HEK293T (cell line): ENCODE measurements around the gene NET1.

ENCODE experiments used
- CTCF ChIA-PET: fragments of 350-600 bp; formaldehyde crosslinking; extraction: SDS; loops from one replicate; lab custom pipeline; 2021; ENCODE audit warnings: antibody characterized with exemption, inconsistent platforms; lab: Yijun Ruan, JAX
- POLR2A ChIA-PET: fragments of 350-600 bp; formaldehyde crosslinking; extraction: SDS; loops from one replicate; lab custom pipeline; 2020; ENCODE audit warnings: antibody characterized with exemption, inconsistent platforms; lab: Yijun Ruan, JAX
- DNase-seq: peaks from one replicate; pipeline ENCODE4 v3.0.0; 2012; ENCODE audit warnings: mixed read lengths; ENCODE audit errors: extremely low spot score
- ARNT ChIP-seq: fragments of 450-650 bp; IDR thresholded peaks from 2 replicates; pipeline ENCODE4 v1.6.1; 2017; ENCODE audit warnings: mild to moderate bottlenecking
- BHLHE40 ChIP-seq: fragments of 450-650 bp; IDR thresholded peaks from 2 replicates; pipeline ENCODE4 v1.6.1; 2016; ENCODE audit warnings: mild to moderate bottlenecking, moderate library complexity, borderline replicate concordance
- CTBP1 ChIP-seq: fragments of 450-650 bp; IDR thresholded peaks from 2 replicates; pipeline ENCODE4 v1.6.1; 2016; ENCODE audit warnings: borderline replicate concordance
- ELF4 ChIP-seq: fragments of 450-650 bp; IDR thresholded peaks from 2 replicates; pipeline ENCODE4 v1.6.1; 2017; ENCODE audit warnings: antibody characterized with exemption
- FOXA1 ChIP-seq: fragments of 450-650 bp; IDR thresholded peaks from 2 replicates; pipeline ENCODE4 v1.6.1; 2016; ENCODE audit warnings: mild to moderate bottlenecking
- FOXK2 ChIP-seq: fragments of 450-650 bp; IDR thresholded peaks from 2 replicates; pipeline ENCODE4 v1.6.1; 2016; ENCODE audit warnings: mild to moderate bottlenecking
- FOXM1 ChIP-seq: fragments of 450-650 bp; IDR thresholded peaks from 2 replicates; pipeline ENCODE4 v1.6.1; 2017; ENCODE audit warnings: mild to moderate bottlenecking, borderline replicate concordance
- HDGF ChIP-seq: fragments of 450-650 bp; IDR thresholded peaks from 2 replicates; pipeline ENCODE4 v1.6.1; 2017; ENCODE audit warnings: antibody characterized with exemption, borderline replicate concordance
- L3MBTL2 ChIP-seq: fragments of 450-650 bp; conservative IDR thresholded peaks from 2 replicates; pipeline ENCODE4 v1.6.1; 2016; ENCODE audit warnings: mild to moderate bottlenecking
- LEF1 ChIP-seq: fragments of 450-650 bp; IDR thresholded peaks from 2 replicates; pipeline ENCODE4 v1.6.1; 2017; ENCODE audit warnings: mild to moderate bottlenecking, borderline replicate concordance
- NFRKB ChIP-seq: fragments of 450-650 bp; IDR thresholded peaks from 2 replicates; pipeline ENCODE4 v1.6.1; 2016; ENCODE audit warnings: mild to moderate bottlenecking, moderate library complexity
- PKNOX1 ChIP-seq: fragments of 450-650 bp; IDR thresholded peaks from 2 replicates; pipeline ENCODE4 v1.6.1; 2016
- SP1 ChIP-seq: fragments of 450-650 bp; IDR thresholded peaks from 2 replicates; pipeline ENCODE4 v1.6.1; 2017
- SUZ12 ChIP-seq: fragments of 450-650 bp; IDR thresholded peaks from 2 replicates; pipeline ENCODE4 v1.6.1; 2016; ENCODE audit warnings: mild to moderate bottlenecking
- TARDBP ChIP-seq: fragments of 450-650 bp; IDR thresholded peaks from 2 replicates; pipeline ENCODE4 v1.6.1; 2016
- ZNF384 ChIP-seq: fragments of 450-650 bp; IDR thresholded peaks from 2 replicates; pipeline ENCODE4 v1.6.1; 2016

Gene NET1

GRCh38 chr10:5503477-5503835 is 91.1 kb downstream of the NET1 start:
- no peak for DNase-seq
- no peak for TF ChIP-seq LEF1
- ChIA-PET CTCF (no interaction called here), POLR2A (interaction anchor here (1.2 kb wide), 1 partner anchor 45 kb away, joined by 3 read pairs; no protein-coding TSS in a partner anchor)

DNA sequence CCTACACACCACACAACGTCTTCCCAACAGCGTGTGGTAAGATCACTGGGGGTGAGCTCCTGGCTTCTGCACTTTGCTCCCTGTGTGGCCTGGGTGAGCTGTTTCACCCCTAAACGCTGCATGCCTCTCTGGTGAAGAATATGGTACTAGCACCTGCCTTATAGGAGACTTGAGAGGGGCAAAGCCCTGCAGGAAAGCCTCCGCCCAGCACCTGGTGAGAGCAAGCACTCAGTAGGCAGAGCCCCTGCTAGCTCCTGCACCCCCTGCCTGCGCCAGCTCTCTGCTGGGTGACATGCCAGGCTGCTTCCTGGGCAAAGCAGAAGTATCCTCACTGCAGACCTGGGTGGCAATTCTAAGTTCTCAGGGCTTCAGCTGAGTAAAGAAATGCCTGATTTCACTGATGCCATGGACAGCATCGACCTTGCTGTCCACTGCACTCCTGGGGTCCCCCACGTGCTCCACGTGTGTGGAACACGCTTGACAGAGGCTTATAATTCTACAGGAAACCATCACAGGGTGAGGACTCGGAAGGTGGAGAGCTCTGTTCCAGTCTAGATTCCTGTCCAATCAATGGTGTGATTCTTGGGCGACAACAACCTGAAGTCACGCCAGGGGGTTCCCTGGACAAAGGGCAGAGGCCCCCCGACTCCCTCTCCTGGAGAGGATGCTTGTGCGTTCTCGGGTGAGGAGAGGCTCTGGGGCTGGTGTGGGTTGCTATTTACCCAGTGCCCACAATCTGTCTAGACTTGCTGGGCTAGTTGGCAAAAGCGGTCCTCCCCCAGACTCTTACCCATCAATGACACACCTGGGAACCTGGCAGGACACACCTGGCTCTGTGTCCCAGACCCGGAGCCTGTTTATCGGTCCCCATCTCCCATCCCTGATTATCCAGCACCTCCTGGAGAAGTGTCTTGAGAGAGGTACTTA is 92.1 kb downstream of the NET1 start:
- DNase-seq, result no peak
- ChIA-PET POLR2A (no interaction called here), CTCF (no interaction called here)
- TF ChIP-seq FOXM1, result no peak
- TF ChIP-seq BHLHE40, result no peak

- CTCF ChIA-PET, result interaction anchor here (0.6 to 0.7 kb wide), 2 partner anchors 12 to 110 kb away, joined by 3 to 4 read pairs; no protein-coding TSS in a partner anchor
Observed at GRCh38 chr10:5506246-5506645, 93.9 kb downstream of the NET1 start.

GRCh38 chr10:5506751-5507648 is 94.6 kb downstream of the NET1 start:
- TF ChIP-seq FOXM1 (no peak), LEF1 (no peak), FOXK2 (no peak), ARNT (no peak), HDGF (no peak), ZNF384 (no peak), NFRKB (no peak), L3MBTL2 (no peak), FOXA1 (no peak), PKNOX1 (no peak), CTBP1 (no peak), BHLHE40 (no peak), SUZ12 (no peak), ELF4 (no peak), TARDBP (no peak)
- CTCF ChIA-PET, result interaction anchor here (0.6 kb wide), 1 partner anchor 109 kb away, joined by 4 read pairs; no protein-coding TSS in a partner anchor
- no peak for DNase-seq
- POLR2A ChIA-PET, result no interaction called here

More at GRCh38 chr10:5506246-5506645, 93.9 kb downstream of the NET1 start:
- DNase-seq, result no peak
- TF ChIP-seq NFRKB, result no peak
- no peak for TF ChIP-seq L3MBTL2
- TF ChIP-seq FOXA1, result no peak
- no peak for TF ChIP-seq LEF1
- no peak for TF ChIP-seq ARNT
- no peak for TF ChIP-seq SP1
- TF ChIP-seq PKNOX1, result no peak
- TF ChIP-seq FOXK2, result no peak
- no peak for TF ChIP-seq TARDBP
- TF ChIP-seq ELF4, result no peak
- TF ChIP-seq FOXM1, result no peak
- no peak for TF ChIP-seq HDGF
- no peak for TF ChIP-seq CTBP1
- TF ChIP-seq SUZ12, result no peak
- POLR2A ChIA-PET, result no interaction called here

- ChIA-PET CTCF (no interaction called here), POLR2A (no interaction called here)
- DNase-seq, result no peak
- TF ChIP-seq SUZ12, result no peak
- TF ChIP-seq FOXK2, result no peak
- no peak for TF ChIP-seq HDGF
- TF ChIP-seq TARDBP, result no peak
- TF ChIP-seq ELF4, result no peak
- no peak for TF ChIP-seq PKNOX1
- TF ChIP-seq L3MBTL2, result no peak
- TF ChIP-seq FOXM1, result no peak
- TF ChIP-seq SP1, result no peak
- TF ChIP-seq ZNF384, result no peak
- no peak for TF ChIP-seq ARNT
- TF ChIP-seq NFRKB, result no peak
- no peak for TF ChIP-seq CTBP1
- TF ChIP-seq LEF1, result no peak
Observed at GRCh38 chr10:5507649-5508131, 95.3 kb downstream of the NET1 start.

DNA sequence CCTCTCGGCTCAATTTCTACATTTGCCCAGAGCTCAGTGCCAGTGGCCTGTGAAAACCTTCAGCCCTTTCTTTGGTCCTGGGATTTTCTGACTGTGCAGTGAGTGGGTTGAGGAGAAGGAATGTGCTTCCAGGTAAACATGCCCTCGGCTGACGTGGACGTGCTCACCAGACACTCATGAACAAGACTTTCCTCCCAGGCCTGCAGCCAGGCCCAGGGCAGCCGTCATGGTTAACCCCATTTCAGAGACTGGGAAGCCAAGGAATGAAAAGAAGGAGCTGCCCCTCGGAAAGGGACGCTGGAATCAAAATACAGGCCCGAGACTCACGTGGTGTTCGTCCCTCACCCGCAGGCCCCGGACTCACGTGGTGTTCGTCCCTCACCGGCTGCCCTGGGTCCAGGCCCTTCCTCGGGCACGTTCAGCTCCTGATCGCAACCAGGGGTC is 95.8 kb downstream of the NET1 start:
- no peak for DNase-seq
- ChIA-PET POLR2A (no interaction called here), CTCF (no interaction called here)
- TF ChIP-seq FOXK2 (no peak), HDGF (no peak), NFRKB (no peak)
